Measurements from ENCODE around the gene FECH.

DNA sequence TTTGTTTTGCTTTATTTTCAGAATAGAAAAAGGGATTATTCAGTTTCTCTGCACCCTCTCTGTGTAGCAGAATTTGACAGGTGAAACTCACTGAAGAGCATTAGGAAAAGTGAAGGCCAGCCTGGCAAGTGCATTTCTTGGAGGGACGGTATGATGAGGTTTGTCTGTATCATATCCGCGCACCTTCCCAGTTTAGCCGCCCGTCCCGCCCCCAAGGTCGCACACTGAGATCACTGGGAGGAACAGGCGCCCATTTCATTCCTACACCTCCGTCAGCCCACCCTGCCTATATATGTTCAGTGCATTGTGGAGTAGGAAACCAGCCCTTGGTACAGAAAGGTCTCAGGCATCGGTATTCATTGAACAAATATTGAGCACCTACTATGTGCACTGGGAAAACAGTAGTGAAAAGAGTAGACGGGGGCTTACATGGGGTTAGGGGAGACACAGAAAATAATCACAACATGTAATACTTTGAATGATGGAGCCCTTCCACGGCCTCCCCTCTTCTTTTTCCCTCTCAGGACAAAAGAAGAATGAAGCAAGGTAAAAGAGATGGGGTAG is 678 bp upstream of the FECH start:
- TF ChIP-seq, protein P1, sequence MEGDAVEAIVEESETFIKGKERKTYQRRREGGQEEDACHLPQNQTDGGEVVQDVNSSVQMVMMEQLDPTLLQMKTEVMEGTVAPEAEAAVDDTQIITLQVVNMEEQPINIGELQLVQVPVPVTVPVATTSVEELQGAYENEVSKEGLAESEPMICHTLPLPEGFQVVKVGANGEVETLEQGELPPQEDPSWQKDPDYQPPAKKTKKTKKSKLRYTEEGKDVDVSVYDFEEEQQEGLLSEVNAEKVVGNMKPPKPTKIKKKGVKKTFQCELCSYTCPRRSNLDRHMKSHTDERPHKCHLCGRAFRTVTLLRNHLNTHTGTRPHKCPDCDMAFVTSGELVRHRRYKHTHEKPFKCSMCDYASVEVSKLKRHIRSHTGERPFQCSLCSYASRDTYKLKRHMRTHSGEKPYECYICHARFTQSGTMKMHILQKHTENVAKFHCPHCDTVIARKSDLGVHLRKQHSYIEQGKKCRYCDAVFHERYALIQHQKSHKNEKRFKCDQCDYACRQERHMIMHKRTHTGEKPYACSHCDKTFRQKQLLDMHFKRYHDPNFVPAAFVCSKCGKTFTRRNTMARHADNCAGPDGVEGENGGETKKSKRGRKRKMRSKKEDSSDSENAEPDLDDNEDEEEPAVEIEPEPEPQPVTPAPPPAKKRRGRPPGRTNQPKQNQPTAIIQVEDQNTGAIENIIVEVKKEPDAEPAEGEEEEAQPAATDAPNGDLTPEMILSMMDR (conservative IDR thresholded peaks at IDR 0.05; ENCODE audit: low read length) = no peak
- no peak for TF ChIP-seq EZH2phosphoT487 (IDR thresholded peaks at IDR 0.05; ENCODE audit: borderline replicate concordance, low read depth, low read length)
